BLaER1 (cell line): Measurements from ENCODE around the gene PLXDC2.

Source experiments
- H3K27ac ChIP-seq: shearing (Covaris generic); formaldehyde crosslinking; 2 replicates; pipeline ENCODE4 v1.8.1; 2022
- H3K27me3 ChIP-seq: shearing (Covaris generic); formaldehyde crosslinking; 2 replicates; pipeline ENCODE4 v1.8.1; 2022
- H3K36me3 ChIP-seq: shearing (Covaris generic); formaldehyde crosslinking; 2 replicates; pipeline ENCODE4 v1.8.1; 2022
- H3K4me1 ChIP-seq: shearing (Covaris generic); formaldehyde crosslinking; 2 replicates; pipeline ENCODE4 v1.8.1; 2022
- H3K4me2 ChIP-seq: shearing (Covaris generic); formaldehyde crosslinking; 2 replicates; pipeline ENCODE4 v1.8.1; 2022
- H3K4me3 ChIP-seq: shearing (Covaris generic); formaldehyde crosslinking; 2 replicates; pipeline ENCODE4 v1.8.1; 2022
- H3K9ac ChIP-seq: shearing (Covaris generic); formaldehyde crosslinking; 2 replicates; pipeline ENCODE4 v1.8.1; 2022
- H3K9me3 ChIP-seq: shearing (Covaris generic); formaldehyde crosslinking; 2 replicates; pipeline ENCODE4 v1.8.1; 2022
- H4K20me1 ChIP-seq: shearing (Covaris generic); formaldehyde crosslinking; 2 replicates; pipeline ENCODE4 v1.8.1; 2022
- Cebpa-rat ChIP-seq: shearing (Covaris generic); IDR thresholded peaks from 2 replicates; pipeline ENCODE4 v1.8.1; 2022

PLXDC2 gene

GRCh38 chr10:20089879-20090278, 273.6 kb downstream of the PLXDC2 start:
- no peak for TF ChIP-seq Cebpa-rat
- Histone ChIP-seq H3K36me3 (no peaks in the 10 kb centered on the region), H3K9me3 (peaks cover 5% of the 10 kb centered on the region; the same call in 1 of the 2 replicates), H3K4me3 (no peak overlapping the region), H3K4me2 (no peak overlapping the region), H4K20me1 (no peaks in the 10 kb centered on the region), H3K27ac (no peak overlapping the region), H3K9ac (no peak overlapping the region), H3K27me3 (no peaks in the 10 kb centered on the region), H3K4me1 (peaks cover 21% of the 10 kb centered on the region)

GRCh38 chr10:20090831-20091230, 274.6 kb downstream of the PLXDC2 start:
- Histone ChIP-seq H3K9ac (no peak overlapping the region), H4K20me1 (no peaks in the 10 kb centered on the region), H3K27me3 (no peaks in the 10 kb centered on the region), H3K4me1 (peaks cover 16% of the 10 kb centered on the region), H3K36me3 (no peaks in the 10 kb centered on the region), H3K4me3 (no peak overlapping the region), H3K9me3 (peaks cover 5% of the 10 kb centered on the region; the same call in 1 of the 2 replicates), H3K4me2 (no peak overlapping the region), H3K27ac (no peak overlapping the region)
- no peak for TF ChIP-seq Cebpa-rat

GRCh38 chr10:20091698-20092097, 275.5 kb downstream of the PLXDC2 start:
- H3K9me3 ChIP-seq, result peaks cover 5% of the 10 kb centered on the region; the same call in 1 of the 2 replicates
- no peaks in the 10 kb centered on the region for H3K27me3 ChIP-seq
- H4K20me1 ChIP-seq, result no peaks in the 10 kb centered on the region
- TF ChIP-seq Cebpa-rat, result no peak
- H3K36me3 ChIP-seq, result no peaks in the 10 kb centered on the region
- no peak overlapping the region for H3K4me2 ChIP-seq
- H3K4me3 ChIP-seq, result no peak overlapping the region
- no peak overlapping the region for H3K9ac ChIP-seq
- peaks cover 12% of the 10 kb centered on the region for H3K4me1 ChIP-seq
- H3K27ac ChIP-seq, result no peak overlapping the region

DNA sequence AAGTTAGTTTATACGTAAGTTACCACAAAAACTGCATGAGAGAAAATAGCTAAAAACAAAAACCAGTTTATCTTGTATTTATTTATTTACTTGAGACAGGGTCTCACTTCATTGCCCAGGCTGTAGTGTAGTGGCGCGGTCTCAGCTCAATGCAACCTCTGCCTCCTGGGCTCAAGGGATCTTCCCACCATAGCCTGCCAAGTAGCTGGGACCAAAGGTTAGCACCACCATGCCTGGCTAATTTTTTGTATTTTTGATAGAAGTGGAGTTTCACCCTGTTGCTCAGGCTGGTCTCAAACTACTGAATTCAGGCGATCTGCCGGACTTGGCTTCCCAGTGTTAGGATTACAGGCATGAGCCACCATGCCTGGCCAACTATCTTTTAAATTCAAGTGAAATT, 277.4 kb downstream of the PLXDC2 start:
- Histone ChIP-seq H3K9ac (no peak overlapping the region), H3K4me3 (no peak overlapping the region), H3K9me3 (peaks cover 5% of the 10 kb centered on the region; the same call in 1 of the 2 replicates), H3K4me2 (no peak overlapping the region), H3K27ac (no peak overlapping the region), H4K20me1 (no peaks in the 10 kb centered on the region), H3K27me3 (no peaks in the 10 kb centered on the region), H3K36me3 (no peaks in the 10 kb centered on the region), H3K4me1 (peaks cover 12% of the 10 kb centered on the region)
- no peak for TF ChIP-seq Cebpa-rat

DNA sequence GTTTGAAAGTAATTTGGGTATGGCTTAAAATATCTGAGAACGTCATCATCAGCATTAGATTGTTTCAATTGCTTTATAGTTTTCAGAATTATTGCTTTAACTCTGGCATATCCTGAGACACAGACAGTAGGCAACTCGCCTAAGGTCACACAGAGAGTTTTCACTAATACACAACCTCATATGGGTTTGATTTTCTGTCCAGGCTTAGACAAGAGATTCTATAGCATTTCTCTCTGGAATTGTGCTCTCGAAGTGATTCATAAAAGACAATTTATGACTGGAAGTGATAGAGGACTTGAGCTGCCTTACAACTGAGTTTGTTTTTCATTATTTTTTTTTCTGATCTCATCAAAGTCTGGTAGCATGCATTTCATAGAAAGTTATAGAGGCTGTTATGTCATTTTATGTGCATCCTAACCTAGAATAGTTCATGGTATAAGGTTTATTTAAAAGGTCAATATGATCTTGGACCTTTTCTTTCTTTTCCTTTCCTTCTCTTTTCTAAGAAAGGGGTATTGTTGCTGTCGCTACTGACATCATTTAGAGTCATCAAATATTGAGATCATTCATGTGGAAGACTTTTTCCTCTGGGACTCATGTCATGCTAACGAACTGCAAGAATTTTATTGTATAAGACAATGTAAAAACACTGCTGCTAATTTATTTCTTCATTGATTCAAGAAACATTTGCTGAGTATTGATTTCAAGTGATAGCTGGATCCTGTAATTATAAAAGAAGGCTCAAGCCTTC, 278.2 kb downstream of the PLXDC2 start:
- peak overlapping the region; percentile 11; the same call in 1 of the 2 replicates for H3K4me2 ChIP-seq
- H3K9ac ChIP-seq, result no peak overlapping the region
- H3K36me3 ChIP-seq, result no peaks in the 10 kb centered on the region
- peaks cover 12% of the 10 kb centered on the region for H3K4me1 ChIP-seq
- no peak overlapping the region for H3K27ac ChIP-seq
- no peak overlapping the region for H3K4me3 ChIP-seq
- H4K20me1 ChIP-seq, result no peaks in the 10 kb centered on the region
- H3K27me3 ChIP-seq, result no peaks in the 10 kb centered on the region
- H3K9me3 ChIP-seq, result peaks cover 5% of the 10 kb centered on the region; the same call in 1 of the 2 replicates
- TF ChIP-seq Cebpa-rat, result no peak

GRCh38 chr10:20100171-20100570, 283.9 kb downstream of the PLXDC2 start:
- H3K27me3 ChIP-seq, result no peaks in the 10 kb centered on the region
- H3K4me2 ChIP-seq, result no peak overlapping the region
- no peak overlapping the region for H3K9ac ChIP-seq
- no peak overlapping the region for H3K27ac ChIP-seq
- no peaks in the 10 kb centered on the region for H3K9me3 ChIP-seq
- no peak overlapping the region for H3K4me3 ChIP-seq
- TF ChIP-seq Cebpa-rat, result no peak
- H4K20me1 ChIP-seq, result no peaks in the 10 kb centered on the region
- H3K4me1 ChIP-seq, result peaks cover under 1% of the 10 kb centered on the region; the same call in 1 of the 2 replicates
- H3K36me3 ChIP-seq, result no peaks in the 10 kb centered on the region

DNA sequence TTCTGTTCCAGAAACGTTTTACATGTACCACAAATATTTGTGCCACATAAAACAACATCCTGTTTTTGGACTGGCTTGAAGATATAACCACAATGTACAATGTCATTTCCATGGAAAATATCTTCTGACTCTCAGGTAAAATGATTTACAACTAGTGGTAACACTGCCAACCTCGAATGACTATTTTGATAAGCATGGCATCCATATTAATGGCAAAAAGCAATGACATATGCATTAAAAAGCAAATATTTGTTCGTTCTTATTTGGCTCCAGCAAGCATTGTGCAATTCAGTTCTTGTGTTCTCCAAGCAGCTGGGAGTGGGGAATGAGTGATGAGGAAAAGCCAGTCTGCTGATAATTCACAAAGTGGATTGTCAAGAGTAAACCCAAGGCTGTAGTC, 289.0 kb downstream of the PLXDC2 start:
- Histone ChIP-seq H3K9ac (no peak overlapping the region), H3K4me2 (no peak overlapping the region), H3K36me3 (no peaks in the 10 kb centered on the region), H3K27me3 (no peaks in the 10 kb centered on the region), H4K20me1 (no peaks in the 10 kb centered on the region), H3K9me3 (no peaks in the 10 kb centered on the region), H3K27ac (no peak overlapping the region), H3K4me1 (no peaks in the 10 kb centered on the region), H3K4me3 (no peak overlapping the region)
- TF ChIP-seq Cebpa-rat, result no peak

DNA sequence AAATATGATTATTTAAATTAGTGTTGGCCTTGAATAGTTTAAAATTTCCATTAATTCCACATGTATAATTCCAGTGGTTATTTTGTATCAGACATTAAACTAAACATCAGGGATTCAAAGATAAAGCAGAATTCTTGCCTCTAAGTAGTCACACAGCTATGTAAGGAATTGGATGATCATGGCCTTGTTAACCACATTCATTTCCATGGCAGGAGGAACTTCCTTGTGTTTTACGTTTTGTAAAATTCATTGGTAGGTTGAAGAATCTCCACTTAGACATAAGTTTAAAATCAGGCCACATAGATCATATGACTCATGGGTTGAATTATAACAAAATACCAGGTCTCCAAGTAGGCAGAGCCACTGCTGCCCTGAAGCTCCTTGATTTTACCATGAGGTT, 289.7 kb downstream of the PLXDC2 start:
- no peak overlapping the region for H3K27ac ChIP-seq
- no peaks in the 10 kb centered on the region for H3K36me3 ChIP-seq
- H3K4me1 ChIP-seq, result no peaks in the 10 kb centered on the region
- H3K9me3 ChIP-seq, result no peaks in the 10 kb centered on the region
- H3K9ac ChIP-seq, result no peak overlapping the region
- H3K4me3 ChIP-seq, result no peak overlapping the region
- TF ChIP-seq Cebpa-rat, result no peak
- H4K20me1 ChIP-seq, result no peaks in the 10 kb centered on the region
- no peaks in the 10 kb centered on the region for H3K27me3 ChIP-seq
- H3K4me2 ChIP-seq, result no peak overlapping the region

DNA sequence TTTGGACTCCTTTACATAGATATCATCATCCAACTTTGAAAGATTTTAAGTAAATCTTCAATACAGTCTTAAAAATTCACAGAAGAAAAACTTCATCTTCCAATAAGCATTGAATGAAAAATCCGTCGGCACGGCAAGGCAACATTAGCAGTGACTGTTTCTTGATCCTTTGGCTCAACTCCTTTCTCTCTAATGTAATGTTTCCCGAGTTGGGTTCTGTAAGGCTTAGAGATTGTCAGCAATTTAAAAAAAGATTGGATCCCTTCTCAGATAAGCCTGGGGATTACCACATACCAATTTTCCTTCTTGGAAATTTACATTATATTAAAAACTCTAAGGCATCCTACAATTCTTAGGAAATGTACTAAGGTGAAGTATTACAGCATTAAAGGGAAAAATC, 291.8 kb downstream of the PLXDC2 start:
- Histone ChIP-seq H3K4me3 (no peak overlapping the region), H3K4me2 (no peak overlapping the region), H3K27ac (no peak overlapping the region), H4K20me1 (no peaks in the 10 kb centered on the region), H3K9me3 (no peaks in the 10 kb centered on the region), H3K27me3 (no peaks in the 10 kb centered on the region), H3K36me3 (no peaks in the 10 kb centered on the region), H3K9ac (no peak overlapping the region), H3K4me1 (no peaks in the 10 kb centered on the region)
- no peak for TF ChIP-seq Cebpa-rat

DNA sequence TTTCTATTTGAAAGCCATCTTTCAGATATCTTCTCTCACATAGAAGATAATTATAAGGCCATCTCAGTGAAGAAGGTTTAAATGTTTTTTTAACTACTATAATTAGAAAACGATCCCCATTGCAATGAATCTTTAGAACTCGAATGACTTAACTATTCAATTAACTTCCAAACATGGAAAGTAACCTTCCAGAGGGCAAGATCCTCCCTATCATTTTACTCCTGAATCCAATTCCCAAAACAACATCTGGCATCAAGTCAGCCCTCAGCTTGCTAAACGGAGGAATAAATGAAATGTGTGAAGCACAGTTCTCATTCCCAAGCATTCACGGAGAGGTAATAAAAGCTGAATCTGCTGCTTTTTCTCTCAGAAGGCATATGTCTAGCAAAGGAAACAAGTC, 293.4 kb downstream of the PLXDC2 start:
- Histone ChIP-seq H3K4me2 (no peak overlapping the region), H3K36me3 (no peaks in the 10 kb centered on the region), H3K4me3 (no peak overlapping the region), H3K9me3 (no peaks in the 10 kb centered on the region), H3K27me3 (no peaks in the 10 kb centered on the region), H3K4me1 (no peaks in the 10 kb centered on the region), H3K9ac (no peak overlapping the region), H4K20me1 (no peaks in the 10 kb centered on the region), H3K27ac (no peak overlapping the region)
- TF ChIP-seq Cebpa-rat, result no peak
